Spleen (tissue), 11 donors: Measurements from ENCODE around the gene OTOG. TPM values are rescaled to one million over a fixed set of nuclear protein-coding genes. Genes with fewer than 3 reads are reported as not detected.

Experiments used
- DNase-seq: peaks from one replicate; pipeline ENCODE4 v3.0.0-alpha.2; 2020
- H3K27ac ChIP-seq, 8 donors: fragments of 200-600 bp; sonication (generic) in 7 of 8; 1 replicate in 4 of 8; 2 replicates in 4 of 8; pipeline versions ENCODE4 v1.5.0 to v1.8.0; 2016 to 2021; ENCODE audit warnings: inconsistent platforms in 4 of 8, mild to moderate bottlenecking in 4 of 8, moderate library complexity in 1 of 8
- H3K27me3 ChIP-seq, 7 donors: fragments of 200-600 bp; sonication (generic) in 6 of 7; replicated peaks in 1 of 7; 1 replicate in 4 of 7; 2 replicates in 3 of 7; pipeline versions ENCODE4 v1.5.0 to v1.8.0; 2016 to 2021; ENCODE audit warnings: inconsistent platforms in 3 of 7, mild to moderate bottlenecking in 1 of 7
- H3K36me3 ChIP-seq, 6 donors: fragments of 200-600 bp; sonication (generic) in 5 of 6; 1 replicate in 4 of 6; 2 replicates in 2 of 6; pipeline versions ENCODE4 v1.5.0 to v1.8.0; 2016 to 2021; ENCODE audit warnings: inconsistent platforms in 2 of 6
- H3K4me1 ChIP-seq, 6 donors: fragments of 200-600 bp; sonication (generic) in 5 of 6; 1 replicate in 3 of 6; 2 replicates in 3 of 6; pipeline versions ENCODE4 v1.5.0 to v1.8.0; 2016 to 2021; ENCODE audit warnings: inconsistent platforms in 3 of 6
- H3K4me3 ChIP-seq, 8 donors: fragments of 200-600 bp; sonication (generic) in 7 of 8; 1 replicate in 4 of 8; 2 replicates in 4 of 8; pipeline versions ENCODE4 v1.5.0 to v1.8.0; 2016 to 2021; ENCODE audit warnings: inconsistent platforms in 4 of 8, mild to moderate bottlenecking in 4 of 8, moderate library complexity in 2 of 8
- H3K9me3 ChIP-seq, 8 donors: fragments of 200-600 bp; sonication (generic) in 7 of 8; 1 replicate in 4 of 8; 2 replicates in 4 of 8; pipeline versions ENCODE4 v1.5.0 to v1.8.0; 2016 to 2021; ENCODE audit warnings: inconsistent platforms in 4 of 8
- CTCF ChIP-seq, 11 experiments: fragments of 200-600 bp in 7 of 11; fragments of 450-650 bp in 4 of 11; sonication (generic) in 4 of 11; IDR thresholded peaks in 8 of 11; conservative IDR thresholded peaks in 3 of 11; 1 replicate in 7 of 11; 2 replicates in 4 of 11; pipeline versions ENCODE4 v1.4.0 to v1.8.0; 2016 to 2021; ENCODE audit warnings: antibody characterized with exemption in 11 of 11, inconsistent platforms in 4 of 11, mild to moderate bottlenecking in 1 of 11
- POLR2A ChIP-seq, 3 donors: fragments of 450-650 bp; IDR thresholded peaks; one replicate each; pipeline ENCODE4 v1.5.1; 2017; ENCODE audit warnings: antibody characterized with exemption in 3 of 3, mild to moderate bottlenecking in 1 of 3
- POLR2AphosphoS5 ChIP-seq, 3 donors: sonication (generic); formaldehyde crosslinking; IDR thresholded peaks; one replicate each; pipeline ENCODE4 v1.5.1; 2017; ENCODE audit warnings: antibody characterized with exemption in 3 of 3
- WGBS, 5 donors: extraction: QIAGEN DNeasy Blood & Tissue Kit in 3 of 5; methylation state at CpG; one replicate each; pipeline versions ENCODE4 v1.1.5 to v1.1.7; 2013 to 2018; 5-methylcytosine and 5-hydroxymethylcytosine counted together
- intact Hi-C: fragments of 100-400 bp; cut with DNase I; formaldehyde crosslinking; loops from one replicate; pipeline ENCODE4 v1.15.0; 2023; ENCODE audit warnings: low total_unique reads
- polyA plus RNA-seq, 3 donors: library from polyadenylated mRNA; stranded (reverse); fragments of 200-250 nt; gene quantifications; one replicate each; pipeline ENCODE4 v1.2.1, GENCODE V29; 2013
- total RNA-seq, 7 donors: library from RNA; depleted of rRNA in 3 of 7; stranded (reverse); fragments of >200 nt in 3 of 7; fragmentation: NEBNext Ultra II Directional in 4 of 7; extraction: Animal tissue kit (Norgen Biotek cat#: 25700) in 4 of 7; gene quantifications; one replicate each; pipeline versions ENCODE4 v1.1.0 to v1.2.1, GENCODE V29; 2016 to 2021
- donor health status: healthy with polysubstance abuse.
- donor health status: DM: no; HTN: no; CAD: no; lungs with moderate emphysema.
- donor health status: DM: no; HTN: no; CAD: no.
- donor health status: Bipolar disorder and iron deficiency.
- donor health status: healthy.
- donor health status: DM: no; HTN: no; CAD: no.
- donor health status: DM: yes; HTN: yes; CAD: no.

Gene OTOG
- total and polyA plus RNA-seq, 10 donors = not detected

- Histone ChIP-seq H3K4me1 (no peaks in the 10 kb centered on the region), H3K9me3 (peaks cover 0 to 3% (median 0%) of the 10 kb centered on the region in 8 donors), H3K36me3 (no peaks in the 10 kb centered on the region), H3K27me3 (peaks cover 0 to 32% (median 0%) of the 10 kb centered on the region in 7 donors), H3K4me3 (no peak overlapping the region), H3K27ac (no peak overlapping the region)
- intact Hi-C loops = no loop called here
- TF ChIP-seq POLR2AphosphoS5 (IDR thresholded peaks at IDR 0.05) = no peak
- TF ChIP-seq POLR2A (IDR thresholded peaks at IDR 0.05) = no peak
- no peak for TF ChIP-seq CTCF (IDR thresholded peaks at IDR 0.05 in 8 of 11, conservative IDR thresholded peaks at IDR 0.05 in 3 of 11)
- no peak for DNase-seq
- 73 to 92% (median 78%) methylated on average over 3 to 6 of the region's 6 CpGs for WGBS, 5 donors
Observed at GRCh38 chr11:17585911-17586695, 39.0 kb downstream of the OTOG start.

GRCh38 chr11:17588166-17588565 lies 41.1 kb downstream of the OTOG start:
- no peaks in the 10 kb centered on the region for H3K9me3 ChIP-seq
- peaks cover 0 to 37% (median 0%) of the 10 kb centered on the region in 7 donors for H3K27me3 ChIP-seq
- H3K4me1 ChIP-seq = no peaks in the 10 kb centered on the region
- WGBS, 5 donors = 72 to 83% (median 76%) methylated on average over 8 of the region's 8 CpGs
- TF ChIP-seq POLR2AphosphoS5 (IDR thresholded peaks at IDR 0.05) (no peak), POLR2A (IDR thresholded peaks at IDR 0.05) (no peak), CTCF (IDR thresholded peaks at IDR 0.05 in 8 of 11, conservative IDR thresholded peaks at IDR 0.05 in 3 of 11) (no peak)
- no peak overlapping the region for H3K4me3 ChIP-seq
- DNase-seq = peak; percentile 36
- H3K27ac ChIP-seq = no peak overlapping the region
- no peaks in the 10 kb centered on the region for H3K36me3 ChIP-seq
- intact Hi-C loops = no loop called here

GRCh38 chr11:17588721-17589120 lies 41.7 kb downstream of the OTOG start:
- intact Hi-C loops = no loop called here
- DNase-seq = no peak
- WGBS, 5 donors = 85 to 90% (median 89%) methylated on average over 4 of the region's 4 CpGs
- H3K36me3 ChIP-seq = no peaks in the 10 kb centered on the region
- no peaks in the 10 kb centered on the region for H3K9me3 ChIP-seq
- peaks cover 0 to 36% (median 0%) of the 10 kb centered on the region in 7 donors for H3K27me3 ChIP-seq
- H3K27ac ChIP-seq = no peak overlapping the region
- H3K4me1 ChIP-seq = no peaks in the 10 kb centered on the region
- TF ChIP-seq POLR2AphosphoS5 (IDR thresholded peaks at IDR 0.05) = no peak
- no peak for TF ChIP-seq CTCF (IDR thresholded peaks at IDR 0.05 in 8 of 11, conservative IDR thresholded peaks at IDR 0.05 in 3 of 11)
- TF ChIP-seq POLR2A (IDR thresholded peaks at IDR 0.05) = no peak
- H3K4me3 ChIP-seq = no peak overlapping the region

GRCh38 chr11:17590463-17590862 lies 43.4 kb downstream of the OTOG start:
- no peaks in the 10 kb centered on the region for H3K36me3 ChIP-seq
- H3K4me3 ChIP-seq = no peak overlapping the region
- H3K27me3 ChIP-seq = peaks cover 0 to 36% (median 0%) of the 10 kb centered on the region in 7 donors
- no peak for DNase-seq
- no peaks in the 10 kb centered on the region for H3K4me1 ChIP-seq
- WGBS, 5 donors = 84 to 92% (median 89%) methylated on average over 7 of the region's 7 CpGs
- no peak overlapping the region for H3K27ac ChIP-seq
- no peak for TF ChIP-seq CTCF (IDR thresholded peaks at IDR 0.05 in 8 of 11, conservative IDR thresholded peaks at IDR 0.05 in 3 of 11)
- TF ChIP-seq POLR2A (IDR thresholded peaks at IDR 0.05) = no peak
- TF ChIP-seq POLR2AphosphoS5 (IDR thresholded peaks at IDR 0.05) = no peak
- intact Hi-C loops = no loop called here
- no peaks in the 10 kb centered on the region for H3K9me3 ChIP-seq
